Esophagus (tissue), 2 donors: ENCODE results near the gene FGFRL1. TPM values are rescaled to one million over a fixed set of nuclear protein-coding genes. Genes with fewer than 3 reads are reported as not detected.

Experiments
- H3K27ac ChIP-seq, 2 donors: one replicate each; pipeline ENCODE4 v1.5.1; 2013; ENCODE audit warnings: low read depth in 2 of 2, mild to moderate bottlenecking in 2 of 2, inconsistent platforms in 1 of 2, low read length in 1 of 2, moderate library complexity in 1 of 2
- H3K27me3 ChIP-seq, 2 donors: one replicate each; pipeline ENCODE4 v1.6.1; 2013; ENCODE audit warnings: low read length in 2 of 2, control low read depth in 1 of 2, mild to moderate bottlenecking in 1 of 2; ENCODE audit not compliant: insufficient read depth in 2 of 2, control insufficient read depth in 1 of 2
- H3K36me3 ChIP-seq, 2 donors: one replicate each; pipeline ENCODE4 v1.6.1; 2013; ENCODE audit warnings: low read length in 1 of 2; ENCODE audit not compliant: control insufficient read depth in 2 of 2, insufficient read depth in 2 of 2
- H3K4me1 ChIP-seq, 2 donors: one replicate each; pipeline ENCODE4 v1.6.1; 2013; ENCODE audit warnings: low read length in 1 of 2; ENCODE audit not compliant: control insufficient read depth in 2 of 2, insufficient read depth in 2 of 2
- H3K4me3 ChIP-seq, 2 donors: one replicate each; pipeline ENCODE4 v1.5.1; 2013; ENCODE audit warnings: low read length in 2 of 2, mild to moderate bottlenecking in 2 of 2, low read depth in 1 of 2, moderate library complexity in 1 of 2
- H3K9me3 ChIP-seq, 2 donors: one replicate each; pipeline ENCODE4 v1.6.1; 2013; ENCODE audit warnings: mild to moderate bottlenecking in 2 of 2, low read depth in 1 of 2, low read length in 1 of 2, moderate library complexity in 1 of 2; ENCODE audit not compliant: control insufficient read depth in 2 of 2, insufficient read depth in 1 of 2
- WGBS, 2 donors: extraction: QIAGEN DNeasy Blood & Tissue Kit; methylation state at CpG; one replicate each; pipeline ENCODE4 v1.1.7; 2013; 5-methylcytosine and 5-hydroxymethylcytosine counted together
- polyA plus RNA-seq, 2 donors: library from polyadenylated mRNA; stranded (reverse); fragments of 200-250 nt; gene quantifications; one replicate each; pipeline ENCODE4 v1.2.3, GENCODE V29; 2013
- donor health status: healthy with polysubstance abuse.
- donor health status: Bipolar disorder and iron deficiency.

Gene FGFRL1
- polyA plus RNA-seq, 2 donors: 2.3 to 3.4 TPM

DNA sequence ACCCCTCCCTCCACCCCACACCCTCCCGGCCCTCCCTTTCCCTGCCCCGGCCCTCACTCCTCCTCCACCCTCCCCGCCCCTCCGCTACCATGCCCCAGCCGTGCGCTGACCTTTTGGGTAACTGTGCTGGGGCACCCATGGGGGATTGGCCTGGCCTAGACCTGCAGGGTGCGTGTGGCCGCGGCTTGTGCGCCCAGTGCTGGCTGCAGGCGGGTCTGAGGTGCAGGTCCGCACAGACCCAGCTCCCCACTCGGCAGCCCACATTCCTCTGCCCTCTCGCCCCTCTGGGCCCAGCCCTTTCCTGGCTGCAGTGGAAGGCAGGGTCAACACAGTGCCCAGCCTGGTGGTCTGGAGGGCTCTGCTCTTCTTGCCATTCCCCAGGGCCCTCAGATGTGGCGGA, 24.7 kb downstream of the FGFRL1 start:
- Histone ChIP-seq H3K9me3 (no peaks in the 10 kb centered on the region), H3K4me3 (no peak overlapping the region), H3K27ac (no peak overlapping the region), H3K27me3 (peaks cover 0 to 3% of the 10 kb centered on the region in 2 donors), H3K36me3 (no peaks in the 10 kb centered on the region), H3K4me1 (peaks cover 0 to 18% of the 10 kb centered on the region in 2 donors)
- WGBS, 2 donors: 80 to 86% methylated on average over 12 to 15 of the region's 15 CpGs

DNA sequence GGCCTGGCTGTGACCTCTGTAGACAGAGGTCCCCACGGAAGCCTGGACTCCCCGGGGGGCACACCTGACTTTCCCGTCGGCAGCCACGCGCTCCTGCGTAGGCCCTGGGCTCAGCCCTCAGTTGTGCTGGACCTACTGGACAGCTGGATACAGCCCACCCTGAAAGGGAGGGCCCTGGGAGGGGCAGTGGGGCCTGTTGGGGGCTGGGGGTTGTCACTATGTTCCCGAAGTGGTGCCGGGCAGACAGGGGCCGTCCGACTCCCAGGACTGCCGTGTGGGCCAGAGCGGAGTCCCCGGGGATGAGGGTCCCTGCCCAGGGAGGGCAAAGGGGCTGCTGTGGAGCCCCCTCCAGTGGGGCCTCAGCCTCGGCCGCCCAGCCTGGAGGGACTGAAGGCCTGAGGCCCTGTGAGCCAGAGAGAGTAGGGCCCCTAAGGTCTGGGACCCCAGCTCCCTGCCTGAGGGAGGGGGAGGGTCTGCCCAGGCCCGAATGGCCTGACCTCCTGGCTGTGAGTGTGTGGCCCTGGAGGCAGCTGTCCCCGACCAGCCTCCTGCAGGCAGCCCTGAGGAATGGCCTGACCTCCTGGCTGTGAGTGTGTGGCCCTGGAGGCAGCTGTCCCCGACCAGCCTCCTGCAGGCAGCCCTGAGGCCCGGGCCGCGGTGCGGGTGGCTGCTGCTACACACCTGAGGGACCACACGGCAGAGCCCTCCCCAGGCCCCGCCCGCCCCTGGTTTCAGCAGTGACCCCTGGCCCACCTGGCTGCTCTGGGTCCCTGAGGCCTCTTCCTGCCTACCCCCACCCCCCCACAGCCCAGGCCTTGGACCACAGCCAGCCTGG, 25.8 kb downstream of the FGFRL1 start:
- Histone ChIP-seq H3K4me3 (no peak overlapping the region), H3K9me3 (no peaks in the 10 kb centered on the region), H3K27ac (no peak overlapping the region), H3K36me3 (no peaks in the 10 kb centered on the region), H3K4me1 (peaks cover 3 to 28% of the 10 kb centered on the region in 2 donors), H3K27me3 (peaks cover 0 to 3% of the 10 kb centered on the region in 2 donors)
- 88 to 89% methylated on average over 25 to 26 of the region's 26 CpGs for WGBS, 2 donors

DNA sequence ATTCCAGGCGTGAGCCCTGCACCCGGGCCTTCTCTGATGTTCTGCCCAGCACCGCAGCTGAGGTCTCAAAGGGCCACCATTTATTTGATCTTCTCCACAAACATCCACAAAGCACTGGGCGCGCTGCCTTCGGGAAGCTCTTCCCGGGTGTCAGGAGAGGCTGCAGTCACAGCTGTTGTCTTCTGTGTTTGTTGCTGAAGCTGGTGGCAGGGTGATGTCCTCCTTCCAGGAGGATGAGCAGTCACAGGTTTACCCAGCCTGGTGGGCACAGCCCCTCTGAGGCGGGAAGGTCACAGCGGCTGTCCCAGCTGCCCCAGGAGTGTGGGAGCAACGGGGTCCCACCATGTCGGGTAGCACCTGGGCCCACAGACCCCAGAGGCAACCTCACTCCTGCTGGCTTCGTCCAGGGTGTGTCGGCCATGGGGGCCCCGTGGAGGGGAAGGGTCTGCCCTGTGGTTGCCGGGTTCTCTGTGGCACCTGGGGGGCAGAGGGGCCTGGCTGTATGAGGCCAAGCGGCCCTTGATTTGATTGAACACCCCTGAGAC, 27.6 kb downstream of the FGFRL1 start:
- H3K27ac ChIP-seq: no peak overlapping the region
- WGBS, 2 donors: 72 to 81% methylated on average over 16 of the region's 16 CpGs
- H3K9me3 ChIP-seq: no peaks in the 10 kb centered on the region
- no peaks in the 10 kb centered on the region for H3K27me3 ChIP-seq
- H3K4me1 ChIP-seq: peaks cover 3 to 35% of the 10 kb centered on the region in 2 donors
- no peak overlapping the region for H3K4me3 ChIP-seq
- H3K36me3 ChIP-seq: no peaks in the 10 kb centered on the region

DNA sequence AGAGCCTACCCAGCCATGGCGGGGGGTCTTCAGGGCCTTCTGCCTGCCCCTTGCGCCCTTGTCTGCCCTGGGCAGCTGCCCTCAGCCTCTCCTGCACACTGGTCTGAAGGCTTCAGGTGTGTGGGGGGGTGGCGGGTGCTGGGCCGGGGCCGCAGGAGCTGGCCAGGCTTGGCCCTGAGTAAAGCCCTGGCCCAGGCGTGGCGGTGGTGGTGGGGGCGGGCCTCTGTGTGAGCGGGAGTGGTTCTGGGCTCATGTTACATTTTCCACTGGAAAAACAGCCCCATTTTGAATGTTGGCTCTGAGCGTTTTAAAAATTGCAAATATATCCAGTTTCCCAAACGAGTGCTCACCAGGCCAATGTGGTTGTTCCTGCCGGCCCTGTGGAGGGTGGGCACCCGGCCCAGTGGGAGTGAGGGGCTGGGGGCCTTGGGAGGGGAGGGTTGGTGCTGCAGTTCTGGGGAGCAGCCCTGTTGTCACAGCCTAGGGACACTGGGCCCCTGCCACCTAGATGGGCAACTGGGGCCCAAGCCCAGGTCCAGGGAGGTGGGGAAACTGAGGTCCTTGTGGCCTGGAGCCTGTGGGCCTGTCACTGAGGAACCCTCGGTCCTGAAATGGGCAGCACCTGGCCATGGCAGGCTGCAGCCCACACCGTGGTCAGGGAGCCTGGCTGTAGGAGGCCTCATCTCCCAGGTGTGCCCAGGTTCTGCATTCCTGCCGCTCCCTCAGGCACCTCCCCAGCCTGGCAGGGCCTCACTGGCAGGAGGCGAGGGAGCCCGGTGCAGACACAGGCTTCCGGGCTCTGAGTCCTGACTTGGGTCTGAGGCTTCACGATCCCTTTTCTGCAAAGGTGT, 28.3 kb downstream of the FGFRL1 start:
- Histone ChIP-seq H3K9me3 (no peaks in the 10 kb centered on the region), H3K36me3 (no peaks in the 10 kb centered on the region), H3K4me1 (peaks cover 3 to 35% of the 10 kb centered on the region in 2 donors), H3K27ac (no peak overlapping the region), H3K27me3 (no peaks in the 10 kb centered on the region), H3K4me3 (no peak overlapping the region)
- WGBS, 2 donors: 42 to 47% methylated on average over 19 to 20 of the region's 20 CpGs

DNA sequence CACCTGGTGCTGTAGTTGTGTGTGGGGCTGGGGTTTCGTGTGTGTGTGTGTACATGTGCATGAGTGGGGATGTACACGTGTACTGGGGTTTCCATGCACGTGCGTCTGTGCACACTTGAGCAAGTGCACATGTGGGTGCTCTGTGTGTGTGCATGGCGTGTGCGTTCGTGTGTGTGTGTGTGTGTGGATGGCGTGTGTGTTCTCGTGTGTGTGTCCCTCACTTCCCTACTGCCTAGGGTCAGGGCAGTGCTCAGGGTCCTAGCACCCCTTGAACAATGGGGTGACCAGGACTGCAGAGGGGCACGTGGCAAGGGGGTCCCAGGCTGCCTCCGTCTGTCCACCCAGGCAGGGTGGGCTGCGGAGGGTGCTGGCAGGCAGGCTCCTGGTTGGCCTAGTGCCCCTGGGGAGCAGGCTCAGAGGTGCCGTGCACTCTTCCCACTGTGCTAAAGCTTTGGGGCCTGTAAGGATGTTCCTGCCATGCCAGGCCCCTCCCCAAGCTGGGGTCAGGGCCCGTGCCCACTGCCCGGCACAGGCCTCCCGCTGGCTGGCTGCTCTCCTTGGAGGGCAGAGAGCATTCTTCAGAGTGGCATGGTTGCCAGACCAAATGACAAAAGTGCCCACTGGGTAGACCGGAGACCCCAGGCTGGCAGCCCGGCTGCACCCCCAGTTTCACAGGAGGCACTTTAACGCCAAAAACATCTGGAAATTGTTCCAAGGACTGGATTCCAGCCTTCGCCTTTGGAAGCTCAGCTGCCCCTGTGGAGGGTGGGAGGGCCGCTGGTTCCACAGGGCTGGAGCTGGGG, 29.1 kb downstream of the FGFRL1 start:
- no peaks in the 10 kb centered on the region for H3K36me3 ChIP-seq
- no peak overlapping the region for H3K4me3 ChIP-seq
- H3K27ac ChIP-seq: no peak overlapping the region
- 79 to 81% methylated on average over 19 to 21 of the region's 21 CpGs for WGBS, 2 donors
- H3K27me3 ChIP-seq: no peaks in the 10 kb centered on the region
- H3K4me1 ChIP-seq: peaks cover 3 to 35% of the 10 kb centered on the region in 2 donors
- no peaks in the 10 kb centered on the region for H3K9me3 ChIP-seq

DNA sequence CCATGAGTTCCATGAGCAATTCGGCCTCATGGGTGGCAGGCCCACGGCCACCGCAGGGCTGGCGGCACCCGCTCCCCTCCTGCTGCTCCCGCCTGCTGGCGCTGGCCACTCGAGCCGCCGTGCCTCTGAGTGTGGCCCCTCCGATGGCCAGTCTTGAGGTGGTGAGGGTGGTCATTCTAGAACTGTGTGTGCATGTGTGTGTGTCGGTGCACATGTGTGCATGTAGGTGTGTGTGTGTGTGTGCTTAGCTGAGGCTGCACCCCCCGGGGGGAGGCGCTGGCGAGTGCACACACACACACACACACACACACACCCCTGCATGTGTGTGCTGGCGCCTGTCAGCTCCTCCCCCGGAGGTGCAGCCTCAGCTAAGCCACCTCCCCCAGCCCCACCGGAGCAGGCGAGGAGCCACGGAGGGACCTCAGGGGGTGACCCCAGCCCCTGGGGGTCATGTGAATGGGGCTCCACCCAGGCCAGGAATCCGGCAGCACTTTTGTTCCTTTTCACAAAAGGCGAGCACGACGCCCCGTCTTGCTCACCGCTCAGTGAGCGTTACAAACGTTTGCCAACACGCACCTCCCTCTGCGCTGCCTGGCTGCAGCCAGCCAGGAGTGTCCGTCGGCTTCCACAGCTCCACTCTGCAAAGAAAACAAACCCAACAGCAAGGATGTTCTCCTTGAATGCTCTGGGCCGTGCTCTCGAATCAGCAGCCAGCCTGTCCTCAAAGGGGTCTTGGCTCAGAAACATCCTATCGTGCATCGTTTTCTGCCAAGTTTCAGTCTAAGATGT, 29.9 kb downstream of the FGFRL1 start:
- H3K27ac ChIP-seq: peak overlapping the region in 1 of 2 donors; percentile 7
- no peaks in the 10 kb centered on the region for H3K9me3 ChIP-seq
- no peaks in the 10 kb centered on the region for H3K36me3 ChIP-seq
- H3K4me3 ChIP-seq: no peak overlapping the region
- H3K4me1 ChIP-seq: peaks cover 3 to 31% of the 10 kb centered on the region in 2 donors
- WGBS, 2 donors: 28 to 37% methylated on average over 36 of the region's 36 CpGs
- H3K27me3 ChIP-seq: no peaks in the 10 kb centered on the region

DNA sequence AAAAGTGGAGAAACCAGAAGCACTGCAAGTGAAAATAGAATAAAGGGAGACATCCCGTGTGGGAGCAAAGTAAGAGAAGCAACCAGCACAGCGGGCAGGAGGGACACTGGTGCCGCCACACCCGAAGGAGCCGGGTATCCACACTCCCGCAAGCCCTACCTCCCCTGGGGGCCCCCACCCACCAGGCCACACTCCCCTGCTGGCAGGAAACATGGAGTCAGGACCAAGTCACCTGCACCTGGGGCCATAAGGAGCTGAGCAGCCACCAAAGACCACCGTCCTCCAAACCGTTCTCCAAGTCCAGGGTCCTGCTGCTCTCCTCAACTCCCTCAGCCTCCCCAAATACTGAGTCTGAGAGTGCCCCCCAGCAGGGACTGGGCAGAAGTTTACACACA, 30.5 kb downstream of the FGFRL1 start:
- 33 to 35% methylated on average over 6 to 8 of the region's 8 CpGs for WGBS, 2 donors
- Histone ChIP-seq H3K9me3 (peaks cover under 1% of the 10 kb centered on the region in 2 donors), H3K36me3 (no peaks in the 10 kb centered on the region), H3K27ac (peak overlapping the region in 1 of 2 donors; percentile 34), H3K4me1 (peaks cover 3 to 32% of the 10 kb centered on the region in 2 donors), H3K27me3 (no peaks in the 10 kb centered on the region), H3K4me3 (no peak overlapping the region)

DNA sequence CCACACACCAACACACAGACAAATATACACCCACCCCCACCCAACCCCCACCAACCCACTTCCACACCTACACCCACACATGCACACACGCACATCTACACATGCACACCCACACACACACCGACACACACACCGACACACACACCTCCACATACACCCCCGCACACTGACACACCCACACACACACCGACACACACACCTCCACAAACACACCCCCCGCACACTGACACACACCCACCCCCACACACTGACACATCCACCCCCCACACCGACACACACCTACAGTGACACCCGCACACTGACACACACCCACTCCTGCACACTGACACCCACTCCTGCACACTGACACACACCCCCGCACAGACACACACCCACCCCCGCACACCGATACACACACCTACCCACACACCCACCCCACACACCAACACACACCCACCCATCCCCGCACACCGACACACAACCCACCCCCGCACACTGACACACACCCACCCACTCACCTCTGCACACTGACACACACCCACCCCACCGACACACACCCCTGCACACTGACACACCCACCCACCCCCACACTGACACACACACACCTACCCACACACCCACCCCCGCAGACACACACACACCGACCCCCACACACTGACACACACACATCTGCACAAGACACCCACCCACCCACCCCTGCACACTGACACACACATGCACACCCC, 31.1 kb downstream of the FGFRL1 start:
- H3K27ac ChIP-seq: no peak overlapping the region
- H3K36me3 ChIP-seq: no peaks in the 10 kb centered on the region
- 80 to 81% methylated on average over 16 to 17 of the region's 17 CpGs for WGBS, 2 donors
- peaks cover 5 to 38% of the 10 kb centered on the region in 2 donors for H3K4me1 ChIP-seq
- no peaks in the 10 kb centered on the region for H3K27me3 ChIP-seq
- H3K9me3 ChIP-seq: peaks cover 3% of the 10 kb centered on the region in 2 donors
- H3K4me3 ChIP-seq: no peak overlapping the region
